Right ventricle myocardium inferior (tissue), 1 donor: Measurements from ENCODE around the gene MT3. TPM values are rescaled to one million over a fixed set of nuclear protein-coding genes. Genes with fewer than 3 reads are reported as not detected.
A peak's percentile ranks its signal among the peaks of the same experiment; 100 is the strongest.
"Not testable (repeated sequence)": the region's sequence is repeated elsewhere in the genome, so short reads cannot be mapped to it uniquely, and the experiment has no call there.

Experiments used
- ATAC-seq: fragments of 200-7000 bp; cut with Tn5 transposase; one replicate; pipeline ENCODE4 v1.9.1; 2020; ENCODE audit warnings: mild to moderate bottlenecking, moderate library complexity
- DNase-seq: peaks from one replicate; pipeline ENCODE4 v3.0.0; 2021; ENCODE audit errors: missing footprints
- intact Hi-C: fragments of 100-400 bp; cut with DNase I; formaldehyde crosslinking; loops from one replicate; pipeline ENCODE4 v1.11.0; 2022
- total RNA-seq: library from RNA; stranded (reverse); fragmentation: NEBNext Ultra II Directional; extraction: Animal tissue kit (Norgen Biotek cat#: 25700); gene quantifications from one replicate; pipeline ENCODE4 v1.2.1, GENCODE V29; 2021
- donor health status: DM: no; HTN: yes; CAD: no; lungs with severe emphysema.

The MT3 gene
- total RNA-seq, 1 donor from 2014 or later: 5.9 TPM

GRCh38 chr16:56574625-56575024 is 14.7 kb upstream of the MT3 start:
- DNase-seq: no peak
- no peak for ATAC-seq
- intact Hi-C loops: no loop called here

DNA sequence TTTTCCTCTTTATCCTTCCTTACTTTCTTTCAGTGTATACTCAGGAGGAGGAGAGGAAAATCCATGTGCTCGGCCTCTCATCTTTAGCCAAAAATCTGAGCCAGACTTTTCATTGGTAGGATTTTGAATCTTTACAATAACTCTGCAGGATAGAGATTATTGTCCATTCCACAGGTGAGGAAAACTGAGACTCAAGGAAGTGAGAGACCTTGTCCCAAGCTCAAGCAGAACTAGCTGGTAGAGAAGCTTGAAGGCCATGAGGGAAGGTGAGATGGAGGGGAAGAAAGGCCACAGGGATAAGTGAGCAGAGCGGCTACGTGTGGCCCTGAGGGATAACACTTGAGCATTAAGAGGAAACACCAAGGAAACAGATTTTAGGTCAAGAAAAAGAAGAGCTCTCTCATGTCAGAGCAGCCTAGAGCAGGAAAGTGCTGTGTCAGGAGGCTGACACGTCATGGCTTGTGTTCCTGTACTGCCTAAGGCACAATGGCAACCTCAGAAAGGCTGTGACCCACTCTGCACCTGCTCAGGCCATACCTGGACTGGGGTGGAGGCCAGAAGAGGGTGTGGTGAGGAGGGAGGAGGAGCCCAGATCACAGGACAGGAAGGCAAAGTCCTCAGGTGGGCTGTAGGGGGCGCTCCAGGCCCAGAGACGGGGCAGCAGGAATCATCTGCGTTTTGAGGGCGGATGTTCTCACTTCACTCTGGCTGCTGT is 12.6 kb upstream of the MT3 start:
- DNase-seq (peak; percentile 83), ATAC-seq (peak; percentile 80)
- intact Hi-C loops: loop anchor here (1.0 kb wide), 1 partner anchor 126 kb away; no protein-coding TSS in a partner anchor

DNA sequence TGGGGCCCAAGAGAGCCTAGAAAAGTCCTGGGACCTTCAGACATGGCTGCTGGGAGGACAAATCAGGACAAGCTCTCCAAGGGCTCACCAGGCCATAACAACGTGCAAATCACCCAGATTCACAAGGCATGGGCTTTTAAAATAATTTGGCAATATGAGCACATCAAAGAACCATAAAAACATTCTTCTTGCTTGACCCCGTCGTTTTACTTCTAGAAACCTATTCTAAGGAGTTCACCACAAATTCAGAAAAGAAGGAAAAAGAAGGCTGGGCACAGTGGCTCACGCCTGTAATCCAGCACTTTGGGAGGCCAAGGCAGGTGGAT is 12.1 kb upstream of the MT3 start:
- DNase-seq (no peak), ATAC-seq (no peak)
- intact Hi-C loops: loop anchor here (1.0 kb wide), 1 partner anchor 125 kb away; no protein-coding TSS in a partner anchor

GRCh38 chr16:56580391-56581048 is 8.8 kb upstream of the MT3 start:
- DNase-seq (no peak), ATAC-seq (no peak)
- intact Hi-C loops: no loop called here

DNA sequence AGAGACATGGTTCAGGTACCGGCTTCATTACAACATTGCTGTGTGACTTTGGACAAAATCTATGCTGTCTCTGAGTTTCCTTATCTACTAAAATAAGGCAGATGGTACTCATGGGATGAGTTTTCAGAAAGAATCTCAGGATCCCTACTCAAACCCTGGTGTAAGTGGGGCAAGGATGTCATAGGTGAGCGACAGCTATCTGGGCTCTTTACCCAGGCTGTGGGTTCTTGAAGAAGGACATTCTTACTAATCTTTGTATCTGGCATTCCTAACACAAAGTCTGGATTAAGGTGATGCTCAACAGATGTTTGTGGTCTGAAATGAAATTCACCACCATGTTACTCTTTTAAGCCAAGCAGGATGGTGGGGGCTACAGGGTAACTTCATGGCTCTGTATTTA is 6.4 kb upstream of the MT3 start:
- DNase-seq, ATAC-seq, intact Hi-C loops: not testable (repeated sequence)

DNA sequence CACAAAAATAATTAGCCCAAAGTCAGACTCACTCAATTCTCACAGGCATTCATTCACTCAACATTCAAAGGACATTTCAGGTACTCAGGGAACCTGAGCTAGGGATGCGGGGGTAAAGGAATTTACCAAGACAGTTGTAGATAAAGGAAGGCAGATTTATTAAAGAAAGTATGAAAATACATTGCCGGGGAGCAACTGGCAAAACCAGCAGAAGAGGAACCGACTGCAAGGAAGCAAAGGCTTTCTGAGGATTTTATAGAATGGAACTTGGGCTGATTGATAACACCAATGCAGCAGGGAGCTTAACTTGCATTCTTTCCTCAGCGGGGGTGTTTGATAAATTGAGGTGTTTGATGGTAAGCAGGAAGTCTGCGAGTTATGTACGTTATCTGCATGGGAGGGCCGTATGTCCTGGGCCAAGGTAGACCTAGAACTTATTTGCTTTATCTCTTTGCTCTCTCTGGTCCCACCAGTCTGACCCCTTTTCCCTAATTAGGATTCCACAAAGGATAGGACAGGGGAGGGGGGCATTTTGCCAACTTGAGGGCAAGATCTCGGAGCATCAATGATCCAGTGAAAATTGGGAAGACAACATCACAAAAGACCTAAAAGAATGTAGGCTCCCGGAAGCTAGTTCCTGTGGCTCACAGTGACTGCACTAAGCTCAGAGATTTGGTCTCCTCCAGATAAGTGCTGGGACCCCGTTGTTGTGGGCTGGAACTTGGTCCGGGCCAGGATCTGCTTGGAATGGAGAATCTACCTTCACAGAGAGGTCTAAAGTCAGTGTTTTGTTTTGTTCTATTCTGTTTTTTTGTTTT is 5.8 kb upstream of the MT3 start:
- DNase-seq: no peak
- intact Hi-C loops: no loop called here
- no peak for ATAC-seq

DNA sequence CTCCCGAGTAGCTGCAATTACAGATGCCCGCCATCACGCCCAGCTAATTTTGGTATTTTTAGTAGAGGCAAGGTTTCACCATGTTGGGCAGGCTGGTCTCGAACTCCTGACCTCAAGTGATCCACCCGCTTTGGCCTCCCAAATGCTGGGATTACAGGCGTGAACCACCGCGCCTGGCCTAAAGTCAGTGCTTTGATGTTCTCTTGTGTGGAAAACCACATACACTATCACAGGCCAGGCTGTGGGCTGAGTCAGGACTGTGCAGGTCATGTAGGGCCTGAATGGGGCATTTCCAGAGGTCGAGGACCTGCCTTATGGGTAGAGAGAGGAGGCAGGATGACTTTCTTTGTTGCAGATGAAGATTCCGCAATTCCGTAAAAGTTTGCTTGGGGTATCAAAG is 5.1 kb upstream of the MT3 start:
- ATAC-seq: no peak
- intact Hi-C loops: no loop called here
- no peak for DNase-seq

GRCh38 chr16:56588781-56589140 is 567 bp upstream of the MT3 start:
- DNase-seq (no peak), ATAC-seq (no peak)
- intact Hi-C loops: no loop called here

- intact Hi-C loops: no loop called here
- ATAC-seq (no peak), DNase-seq (no peak)
Measured at GRCh38 chr16:56591377-56592060, 2.2 kb downstream of the MT3 start.

GRCh38 chr16:56593573-56594291 is 4.4 kb downstream of the MT3 start:
- DNase-seq (no peak), ATAC-seq (no peak)
- intact Hi-C loops: no loop called here

DNA sequence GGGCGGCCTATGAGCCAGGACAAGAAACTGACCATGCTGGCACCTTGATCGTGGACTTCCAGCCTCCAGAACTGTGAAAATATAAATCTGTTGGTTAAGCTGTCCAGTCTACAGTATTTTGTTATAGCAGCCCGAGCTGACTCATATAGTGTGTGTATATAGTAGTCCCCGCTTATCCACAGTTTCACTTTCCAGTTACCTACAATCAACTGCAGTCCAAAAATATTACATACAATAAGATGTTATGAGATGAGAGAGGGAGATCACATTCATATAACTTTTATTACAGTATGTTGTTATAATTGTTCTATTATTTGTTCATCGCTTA is 4.9 kb downstream of the MT3 start:
- no peak for DNase-seq
- no peak for ATAC-seq
- intact Hi-C loops: no loop called here

GRCh38 chr16:56600398-56600999 is 11.2 kb downstream of the MT3 start:
- ATAC-seq: no peak

GRCh38 chr16:56601325-56601724 is 12.0 kb downstream of the MT3 start:
- intact Hi-C loops: loop anchor here (2.0 kb wide), 1 partner anchor 87 kb away; no protein-coding TSS in a partner anchor
- no peak for ATAC-seq
- no peak for DNase-seq

More at GRCh38 chr16:56600398-56600999, 11.2 kb downstream of the MT3 start:
- DNase-seq: no peak
- intact Hi-C loops: loop anchor here (2.0 kb wide), 1 partner anchor 86 kb away; no protein-coding TSS in a partner anchor

DNA sequence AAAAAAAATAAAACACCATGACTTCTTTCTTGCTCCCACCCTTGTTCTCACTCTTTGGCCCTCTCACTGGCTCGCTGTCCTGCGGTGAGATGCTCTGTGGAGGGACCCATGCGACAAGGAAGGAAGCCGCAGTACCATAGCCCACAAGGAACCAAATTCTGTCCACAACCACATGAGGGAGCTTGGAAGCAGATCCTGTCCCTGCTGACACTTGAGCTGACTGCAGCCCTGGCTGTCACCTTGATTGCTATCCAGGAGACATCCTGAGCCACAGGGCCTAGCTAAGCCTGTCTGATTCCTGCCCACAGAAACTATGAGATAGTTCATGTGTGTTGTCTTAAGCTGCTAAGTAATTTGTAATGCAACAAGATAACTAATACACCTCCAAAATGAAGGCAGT is 14.3 kb downstream of the MT3 start:
- ATAC-seq (peak; percentile 28), DNase-seq (no peak)
- intact Hi-C loops: loop anchor here (1.0 kb wide), 1 partner anchor 99 kb away; no protein-coding TSS in a partner anchor

DNA sequence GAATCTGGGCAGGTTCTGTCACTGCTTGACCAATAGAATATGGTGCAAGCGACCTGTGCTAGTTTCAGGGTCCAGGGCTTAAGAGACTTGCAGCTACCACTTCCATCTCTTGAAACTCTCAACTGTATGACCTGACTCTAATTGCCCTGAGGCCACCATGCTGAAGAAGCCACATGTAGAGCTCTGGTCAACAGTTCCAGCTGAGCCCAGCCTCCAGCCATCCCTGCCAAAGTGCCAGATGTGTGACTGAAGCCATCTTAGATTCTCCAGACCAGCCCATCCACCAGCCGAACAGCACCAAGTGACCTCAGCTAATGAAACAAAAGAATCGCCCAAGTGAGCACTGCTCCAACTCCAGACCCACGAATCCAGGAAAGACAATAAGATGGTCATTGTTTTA is 15.6 kb downstream of the MT3 start:
- intact Hi-C loops: no loop called here
- DNase-seq: no peak
- no peak for ATAC-seq

GRCh38 chr16:56605475-56605874 is 16.1 kb downstream of the MT3 start:
- DNase-seq (no peak), ATAC-seq (no peak)
- intact Hi-C loops: no loop called here

GRCh38 chr16:56606071-56606475 is 16.7 kb downstream of the MT3 start:
- ATAC-seq (no peak), DNase-seq (no peak)
- intact Hi-C loops: loop anchor here (2.0 kb wide), 2 partner anchors 27 to 77 kb away; partner anchors contain the start of genes MT1M and MT1X

DNA sequence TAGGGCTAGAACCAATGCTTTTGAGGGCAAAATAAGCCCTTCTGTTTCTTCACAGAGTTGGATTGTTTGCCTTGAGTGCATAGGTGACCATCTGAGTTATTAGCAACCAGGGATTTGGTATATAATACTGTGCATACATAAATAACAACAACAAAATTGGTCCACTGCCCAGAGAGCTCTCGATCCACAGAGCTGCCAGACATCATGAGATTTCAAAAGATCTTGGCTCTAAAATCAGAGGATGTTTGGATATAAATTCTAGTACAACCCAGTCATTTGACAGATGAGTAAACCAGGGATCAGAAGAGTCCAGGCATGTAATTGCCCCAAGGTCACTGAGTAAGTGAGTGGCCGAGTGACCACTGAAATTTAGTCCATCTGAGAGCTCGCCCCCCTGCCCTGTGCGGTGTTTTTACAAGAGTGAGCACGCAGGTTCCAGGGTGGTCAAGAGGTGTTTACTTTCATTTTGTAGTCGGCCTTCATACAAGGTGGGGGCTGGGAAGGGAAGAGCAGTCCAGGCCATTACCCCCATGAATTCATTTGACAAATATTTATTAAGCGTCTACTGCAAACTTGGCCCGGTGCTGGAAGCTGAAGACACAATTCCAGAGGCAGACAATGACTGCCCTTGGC is 17.3 kb downstream of the MT3 start:
- peak; percentile 0 for ATAC-seq
- intact Hi-C loops: loop anchor here (2.0 kb wide), 2 partner anchors 26 to 76 kb away; partner anchors contain the start of genes MT1M and MT1X
- no peak for DNase-seq
